GM21423 (cell line): ENCODE results near the gene BFSP1.

Source experiments
- ATAC-seq: cut with Tn5 transposase; IDR thresholded peaks from one replicate; pipeline ENCODE4 v1.9.1; 2021; ENCODE audit warnings: mild to moderate bottlenecking, moderate library complexity; ENCODE audit not compliant: unreplicated experiment

Gene BFSP1

DNA sequence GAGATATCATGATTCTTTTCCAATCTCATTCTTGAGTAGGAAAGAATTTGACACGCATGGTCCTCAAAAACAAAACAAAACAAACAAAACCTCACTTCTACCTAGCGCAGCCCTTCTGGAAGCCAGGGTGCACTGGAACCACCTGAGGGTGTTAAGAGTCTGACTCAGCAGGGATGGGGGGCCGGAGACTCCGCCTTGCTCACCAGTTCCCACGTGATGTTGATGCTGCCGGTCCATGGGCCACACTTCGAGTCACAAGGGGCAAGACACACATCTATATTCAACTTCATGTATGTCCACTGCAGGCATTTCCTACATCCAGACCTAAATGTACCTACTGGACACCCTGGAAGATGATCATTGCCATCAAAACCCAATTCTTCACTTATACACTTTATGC lies 30.4 kb downstream of the BFSP1 start:
- ATAC-seq: no peak

DNA sequence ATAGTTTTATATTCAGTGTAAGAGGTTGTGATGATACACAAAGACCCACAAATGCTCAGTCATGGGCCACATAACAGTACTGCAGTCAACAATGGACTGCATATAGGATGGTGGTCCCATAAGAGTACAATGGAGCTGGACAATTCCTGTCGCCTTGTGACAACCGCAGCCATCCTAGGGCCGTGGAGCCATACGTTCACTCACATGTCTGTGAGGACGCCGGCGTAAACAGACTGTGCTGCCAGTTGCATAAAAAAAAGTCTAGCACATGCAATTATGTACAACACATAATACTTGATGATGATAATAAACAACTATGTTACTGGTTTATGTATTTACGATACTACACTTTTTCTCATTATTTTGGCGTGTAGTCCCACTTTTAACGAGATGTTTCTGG lies 30.9 kb downstream of the BFSP1 start:
- ATAC-seq: no peak

DNA sequence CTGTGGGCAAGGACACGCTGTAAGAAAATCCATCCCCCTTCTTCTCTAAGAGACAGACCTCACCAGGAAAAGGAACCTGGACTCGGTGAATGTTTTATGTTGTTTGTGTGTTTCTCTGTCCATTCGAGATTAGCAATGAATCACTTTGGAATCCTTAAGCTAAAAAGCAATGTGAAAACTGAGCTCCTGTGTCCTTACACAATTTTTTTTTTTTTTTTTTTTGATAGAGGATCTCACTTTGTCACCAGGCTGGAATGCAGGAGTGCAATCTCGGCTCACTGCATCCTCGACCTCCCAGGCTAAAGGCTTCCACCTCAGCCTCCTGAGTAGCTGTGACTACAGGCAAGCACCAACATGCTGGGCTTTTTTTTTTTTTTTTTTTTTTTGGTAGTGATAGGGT lies 32.1 kb downstream of the BFSP1 start:
- no peak for ATAC-seq

DNA sequence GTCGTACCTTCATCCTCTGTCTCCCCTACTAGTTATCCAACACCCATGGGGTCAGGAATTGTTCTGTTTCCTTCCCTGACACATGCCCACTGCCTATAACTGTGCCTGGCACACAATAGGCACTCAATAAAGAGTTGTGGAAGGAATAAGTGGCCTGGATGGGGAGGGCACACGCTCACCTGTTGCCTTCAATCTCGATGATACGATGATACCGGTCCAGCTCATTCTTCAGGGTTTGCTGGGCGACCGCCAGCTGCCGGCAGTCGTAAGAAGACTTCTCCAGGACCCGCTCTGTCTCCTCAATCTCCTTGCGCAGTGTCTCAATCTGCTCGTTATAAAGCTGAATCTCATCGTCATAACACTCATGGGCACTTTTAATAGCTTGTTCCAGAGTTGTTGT lies 32.5 kb downstream of the BFSP1 start:
- no peak for ATAC-seq

DNA sequence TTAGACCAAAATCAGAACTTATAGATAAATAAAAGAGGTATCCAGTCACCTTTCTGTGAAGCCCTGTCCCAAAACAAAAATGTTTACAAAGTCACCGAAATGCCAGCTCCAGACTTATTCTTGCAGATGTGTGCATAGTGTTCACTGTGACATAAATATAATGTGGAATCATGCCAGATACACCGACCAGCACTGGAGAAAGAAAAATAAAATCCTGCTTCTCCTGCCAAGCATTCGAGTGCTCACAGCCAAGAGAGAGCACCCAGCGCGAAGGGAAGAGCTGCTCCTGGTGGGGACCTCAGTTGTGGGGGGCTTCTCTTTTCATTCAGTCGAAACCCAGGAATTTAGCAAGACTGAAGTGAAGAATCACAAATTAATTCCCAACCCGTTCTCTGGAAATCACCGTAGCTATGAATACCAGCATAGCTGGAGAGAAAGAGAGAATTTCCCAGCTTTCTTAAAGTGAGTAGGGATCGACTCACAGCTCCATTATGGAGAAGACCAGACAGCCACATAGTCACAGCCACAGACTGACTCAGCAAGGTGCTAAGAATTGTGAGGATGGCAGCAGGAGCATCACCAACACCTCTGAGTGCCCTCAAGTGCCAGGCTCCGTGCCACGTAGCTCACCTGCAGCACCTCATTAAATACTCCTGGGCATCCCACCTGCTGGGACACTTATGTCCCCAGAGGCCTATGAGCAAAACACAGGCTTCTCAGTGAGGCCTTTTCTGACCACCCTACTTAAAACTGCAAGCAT lies 33.2 kb downstream of the BFSP1 start:
- ATAC-seq: no peak

DNA sequence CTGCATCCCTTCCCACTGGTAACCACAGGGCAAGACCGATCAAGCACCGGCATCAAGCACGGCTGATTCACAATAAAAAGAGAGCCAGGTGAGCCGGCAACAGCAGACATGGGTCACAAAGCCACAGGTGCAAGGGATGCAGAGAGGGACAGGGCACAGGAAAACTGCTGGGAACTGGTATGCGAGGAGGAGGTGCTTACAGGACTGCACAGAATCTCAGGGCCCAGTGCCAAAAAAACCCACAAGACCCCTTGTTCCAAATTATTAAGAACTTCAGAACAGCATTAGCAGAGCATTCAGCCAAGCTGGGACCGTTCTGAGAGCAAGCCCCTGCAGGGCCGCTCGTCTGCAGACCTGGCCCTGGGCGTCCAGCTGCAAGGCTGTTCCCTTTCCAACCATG lies 35.4 kb downstream of the BFSP1 start:
- ATAC-seq: no peak

DNA sequence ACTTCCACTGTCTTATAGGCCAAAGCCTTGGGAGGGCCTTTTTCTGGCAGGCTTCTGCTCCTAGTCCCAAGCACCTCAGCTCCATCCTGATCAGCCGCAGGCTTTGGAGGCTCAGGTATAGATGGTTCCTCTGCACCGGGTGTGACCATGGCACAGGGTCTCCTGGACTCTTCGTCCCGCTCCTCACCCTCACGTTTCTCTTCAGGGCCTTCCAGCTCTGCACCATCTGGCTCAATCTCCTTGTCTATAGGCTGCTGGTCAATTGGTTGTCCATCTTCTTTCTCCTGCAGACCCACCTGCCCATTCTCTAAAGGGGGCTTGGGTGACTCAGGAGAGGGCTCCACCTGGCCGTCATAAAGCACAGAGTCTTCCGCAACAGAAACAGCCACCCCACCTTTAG lies 37.0 kb downstream of the BFSP1 start:
- ATAC-seq: no peak

DNA sequence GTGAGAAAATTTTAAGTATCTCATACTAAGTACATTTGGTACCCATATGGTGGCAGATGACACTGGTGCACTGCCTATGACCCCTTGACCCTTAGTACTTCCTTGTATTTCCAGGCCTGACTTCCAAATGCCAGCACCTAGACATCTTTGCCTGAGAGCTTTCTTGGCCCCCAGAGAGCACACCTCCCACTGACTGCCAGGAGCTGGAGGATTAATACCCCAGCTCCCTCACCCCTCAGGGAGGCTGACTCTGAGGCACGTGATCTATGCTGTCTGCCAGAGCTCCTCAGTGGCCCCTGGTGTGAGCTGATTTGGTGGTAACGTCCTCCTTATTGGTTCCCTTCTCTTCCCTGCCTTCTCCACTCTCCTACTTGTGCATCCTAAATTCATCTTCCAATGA lies 38.0 kb downstream of the BFSP1 start:
- ATAC-seq: no peak

DNA sequence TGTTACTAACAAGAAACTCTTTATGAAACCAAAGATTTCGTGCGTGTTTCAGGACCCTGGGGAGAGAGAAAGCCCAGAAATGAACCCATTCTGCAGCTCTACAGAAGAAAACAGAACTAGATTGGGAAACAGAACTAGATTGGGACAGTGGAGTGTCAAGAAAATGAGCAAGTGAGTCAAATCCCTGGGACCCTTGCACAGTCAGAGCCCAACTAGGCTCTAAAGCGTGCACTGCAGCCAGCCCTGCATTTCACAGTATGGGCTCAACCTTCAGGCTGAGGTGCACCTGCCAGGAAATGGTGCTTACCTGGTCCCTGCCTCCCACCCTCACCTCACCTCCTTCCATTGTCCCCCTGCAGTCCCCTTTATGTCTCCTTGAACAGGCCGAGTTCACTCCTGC lies 39.7 kb downstream of the BFSP1 start:
- no peak for ATAC-seq

DNA sequence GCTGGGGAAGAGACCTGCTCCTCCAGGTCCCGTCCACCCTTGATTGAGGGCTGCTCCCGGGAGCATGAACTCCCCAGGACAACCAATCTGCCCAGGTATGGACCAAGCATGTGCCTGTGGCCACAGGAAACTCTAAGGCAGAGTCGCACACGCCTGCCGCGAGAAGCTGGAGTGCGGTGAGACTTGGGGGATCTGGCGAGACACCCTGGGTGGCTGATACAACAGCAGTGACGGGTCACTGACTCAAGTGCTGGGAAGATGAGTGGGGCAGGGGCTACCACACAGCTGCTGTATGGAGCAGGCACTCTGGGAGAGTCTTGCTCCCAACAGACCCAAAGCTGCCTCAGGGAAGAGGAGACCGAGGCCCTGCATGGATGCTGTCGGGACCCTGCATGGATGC lies 40.1 kb downstream of the BFSP1 start:
- ATAC-seq: no peak

DNA sequence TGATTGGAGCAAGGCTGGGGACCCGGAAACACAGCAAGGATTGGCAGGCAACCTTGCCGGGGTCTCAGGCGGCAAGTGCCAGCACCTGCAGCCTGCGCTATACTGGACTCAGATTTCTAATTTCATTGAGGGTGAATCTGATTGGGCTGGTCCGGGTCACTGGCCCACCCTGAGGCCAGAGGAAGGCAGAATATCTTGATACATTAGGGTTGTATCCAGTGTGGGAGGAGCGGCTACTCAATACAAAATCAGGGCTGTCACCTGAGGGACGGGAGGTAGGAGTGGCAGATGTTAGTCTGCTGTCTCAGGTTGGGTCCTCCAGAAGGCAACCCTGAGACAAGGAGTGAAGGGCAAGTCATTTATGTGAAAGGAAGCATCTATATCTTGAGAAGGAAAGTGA lies 40.7 kb downstream of the BFSP1 start:
- ATAC-seq: no peak

DNA sequence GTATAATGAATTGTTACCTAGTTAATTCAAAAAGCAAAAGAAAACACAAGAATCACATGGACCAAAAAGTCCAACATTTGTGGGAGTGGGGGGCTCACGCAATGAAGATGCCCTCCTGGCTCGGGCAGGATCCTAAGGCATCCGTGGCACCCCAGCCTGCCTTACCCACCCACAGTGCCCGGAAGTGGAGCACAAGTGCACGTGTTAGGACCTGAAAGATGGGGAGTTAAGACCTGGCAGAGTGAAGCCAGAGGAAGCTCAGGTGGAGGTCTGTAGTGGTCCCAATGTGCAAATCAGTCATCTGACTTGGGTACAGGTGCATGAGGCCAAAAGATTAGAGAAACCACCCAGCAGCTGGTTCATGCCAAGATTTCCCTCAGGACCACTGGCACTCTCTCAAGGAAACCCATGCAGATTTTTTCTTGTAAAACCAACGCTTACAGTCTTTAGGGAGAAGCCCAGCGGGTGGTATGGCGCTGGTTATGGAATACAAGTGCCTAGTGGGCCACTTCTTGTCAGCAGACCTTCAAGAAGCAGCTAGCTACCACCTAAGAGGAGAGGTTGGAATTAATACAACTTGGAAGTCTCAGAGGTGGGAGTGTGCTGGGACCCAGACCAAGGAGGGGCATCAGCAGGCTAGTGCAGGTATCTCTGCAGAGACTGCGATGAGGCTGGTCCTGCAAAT lies 42.1 kb downstream of the BFSP1 start:
- no peak for ATAC-seq

DNA sequence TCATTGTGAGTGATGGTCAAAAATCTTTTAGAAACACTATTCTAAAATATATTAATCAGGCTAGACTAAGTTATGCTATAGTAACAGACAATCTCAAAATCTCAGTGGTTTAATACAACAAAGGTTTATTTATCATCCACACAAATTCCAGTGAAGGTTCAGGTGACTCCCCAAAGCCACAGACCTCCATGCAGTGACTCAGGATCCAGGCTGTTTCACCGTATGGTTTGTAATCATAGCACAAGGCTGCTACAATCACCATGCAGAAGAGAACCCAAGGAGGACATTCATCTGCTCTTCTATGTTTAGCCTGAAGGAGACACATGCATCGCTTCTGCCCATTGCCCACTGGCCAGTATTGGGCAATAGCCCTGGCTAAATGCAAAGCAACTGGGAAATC lies 46.2 kb downstream of the BFSP1 start:
- no peak for ATAC-seq

DNA sequence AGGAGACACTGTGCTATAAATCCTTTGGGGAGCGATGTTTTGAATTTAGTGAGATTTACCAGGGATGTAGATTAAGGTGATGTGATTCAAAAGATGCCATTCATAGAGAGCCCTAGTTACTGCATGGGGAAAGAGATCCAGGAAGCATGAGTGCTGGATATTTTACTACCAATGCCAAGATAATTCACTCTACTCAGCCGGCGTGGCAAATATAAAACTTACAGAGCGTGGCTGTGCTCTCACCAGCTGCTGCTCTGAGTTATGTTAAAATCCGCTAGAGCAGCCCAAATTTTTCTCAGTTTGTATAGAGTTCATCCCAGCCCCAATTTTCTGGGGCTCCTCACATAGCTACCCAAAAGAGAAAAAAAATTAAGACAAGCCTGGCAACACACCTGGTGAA lies 48.6 kb downstream of the BFSP1 start:
- no peak for ATAC-seq

DNA sequence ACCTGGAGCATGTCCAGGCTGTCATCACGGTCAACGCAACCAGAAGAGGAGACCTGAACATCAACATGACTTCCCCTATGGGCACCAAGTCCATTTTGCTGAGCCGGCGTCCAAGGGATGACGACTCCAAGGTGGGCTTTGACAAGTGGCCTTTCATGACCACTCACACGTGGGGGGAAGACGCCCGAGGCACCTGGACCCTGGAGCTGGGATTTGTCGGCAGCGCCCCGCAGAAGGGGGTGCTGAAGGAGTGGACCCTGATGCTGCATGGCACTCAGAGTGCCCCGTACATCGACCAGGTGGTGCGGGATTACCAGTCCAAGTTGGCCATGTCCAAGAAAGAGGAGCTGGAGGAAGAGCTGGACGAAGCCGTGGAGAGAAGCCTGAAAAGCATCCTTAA lies 49.5 kb downstream of the BFSP1 start:
- no peak for ATAC-seq

DNA sequence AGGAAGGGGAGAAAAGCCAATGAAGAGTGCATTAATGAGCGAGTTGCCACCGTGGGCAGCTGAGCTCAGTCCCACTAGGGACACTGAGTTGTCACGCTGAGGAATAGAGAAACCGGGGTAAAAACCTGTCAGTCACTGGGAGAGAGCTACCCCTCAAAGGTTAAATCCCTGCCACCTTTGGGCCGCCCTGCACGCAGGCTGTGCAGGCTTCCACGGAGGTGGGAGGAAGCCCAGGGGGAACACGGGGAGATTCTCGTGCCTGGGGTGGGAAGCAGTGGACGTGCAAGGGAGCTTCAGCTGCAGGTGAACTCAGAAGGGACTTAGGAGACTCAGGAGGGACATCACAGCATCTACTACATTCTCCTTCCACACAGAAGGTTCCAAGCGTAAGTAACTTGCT lies 50.5 kb downstream of the BFSP1 start:
- no peak for ATAC-seq

DNA sequence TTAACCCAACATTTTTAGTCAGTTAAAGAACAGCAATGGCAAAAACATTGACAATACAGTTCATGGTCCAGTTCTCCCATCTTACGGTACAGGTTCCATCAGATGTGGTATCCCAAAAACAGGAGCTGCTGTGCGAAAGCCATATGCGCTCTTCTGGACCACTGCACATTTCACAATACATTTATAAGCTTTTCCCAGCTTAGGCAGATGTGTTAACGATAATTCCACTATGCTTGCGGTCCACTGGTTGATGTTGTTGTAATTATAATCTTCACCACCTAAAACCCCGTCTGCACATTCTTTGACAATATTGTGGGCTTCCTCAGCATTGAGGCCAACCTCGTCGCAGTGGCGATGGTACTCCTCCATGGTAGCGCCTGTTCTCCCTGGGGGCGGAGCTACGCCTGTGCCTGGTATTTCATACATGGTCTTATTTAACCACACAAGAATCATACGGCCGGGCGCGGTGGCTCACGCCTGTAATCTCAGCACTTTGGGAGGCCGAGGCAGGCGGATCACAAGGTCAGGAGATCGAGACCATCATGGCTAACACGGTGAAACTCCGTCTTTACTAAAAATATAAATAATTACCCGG lies 52.0 kb downstream of the BFSP1 start:
- ATAC-seq: no peak

DNA sequence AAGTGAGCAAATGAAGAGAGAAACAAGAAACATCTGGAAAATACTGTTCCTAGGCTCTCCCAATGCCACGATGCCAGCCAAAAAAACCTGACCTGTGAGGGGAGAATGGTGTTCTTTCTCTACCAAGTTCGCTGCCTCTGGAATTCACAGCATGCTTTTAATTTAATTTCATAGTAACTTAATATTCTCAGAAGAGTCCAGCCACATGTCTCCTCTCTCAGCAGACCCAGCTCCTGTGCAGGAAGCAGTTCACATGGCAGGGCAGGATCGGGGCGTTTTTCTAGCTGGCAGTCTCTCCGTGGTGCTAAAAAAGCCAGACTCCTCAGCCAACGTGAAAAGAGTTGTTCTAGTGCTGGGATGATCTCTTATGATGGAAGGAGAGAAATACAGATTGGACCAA lies 57.5 kb downstream of the BFSP1 start:
- no peak for ATAC-seq

DNA sequence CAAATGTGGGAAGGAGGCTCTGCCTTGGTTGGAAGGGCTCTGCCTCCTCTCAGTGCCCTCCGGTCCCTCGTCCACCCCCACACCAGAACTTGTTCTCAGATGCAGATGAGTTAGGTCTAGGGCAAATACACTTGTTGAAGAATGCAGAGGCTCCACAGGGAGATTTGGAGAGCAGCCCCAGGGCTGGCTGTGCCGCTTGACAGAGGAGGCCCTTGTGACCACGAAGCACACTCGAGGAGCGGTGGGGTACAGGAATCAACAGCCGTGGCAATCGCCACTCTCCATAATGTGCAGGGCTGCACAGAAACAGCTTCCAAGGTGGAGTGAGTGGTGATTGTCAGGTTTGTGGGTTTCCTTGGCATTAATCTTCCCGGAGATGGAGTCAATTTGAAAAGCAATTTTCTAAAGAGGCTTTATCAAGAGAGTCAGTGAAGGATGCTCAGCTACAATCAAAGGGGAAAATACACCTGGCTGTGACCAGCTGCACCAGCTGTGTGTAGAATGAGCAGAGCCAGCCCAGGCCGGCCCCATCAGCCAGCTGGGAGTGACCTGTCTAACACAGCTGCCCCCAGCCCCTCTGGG lies 59.5 kb downstream of the BFSP1 start:
- ATAC-seq: no peak

DNA sequence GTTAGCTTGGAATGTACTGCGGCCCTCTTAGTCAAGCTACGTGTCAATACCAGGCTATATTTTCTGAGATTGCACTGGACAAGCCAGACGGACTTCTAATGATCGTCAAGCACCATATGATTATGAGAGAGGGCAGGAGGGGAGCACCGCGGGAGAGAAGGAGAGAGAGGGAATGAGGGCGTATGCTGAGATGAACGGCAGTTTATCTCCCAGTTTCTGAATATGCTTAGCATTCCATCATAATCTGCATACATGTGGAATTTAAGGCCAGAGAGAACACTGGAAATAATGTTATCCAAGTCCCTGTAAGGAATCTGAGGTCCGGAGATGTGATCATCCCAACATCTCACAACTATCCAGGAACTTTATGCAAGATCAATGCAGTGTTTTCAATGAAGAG lies 60.2 kb downstream of the BFSP1 start:
- no peak for ATAC-seq

DNA sequence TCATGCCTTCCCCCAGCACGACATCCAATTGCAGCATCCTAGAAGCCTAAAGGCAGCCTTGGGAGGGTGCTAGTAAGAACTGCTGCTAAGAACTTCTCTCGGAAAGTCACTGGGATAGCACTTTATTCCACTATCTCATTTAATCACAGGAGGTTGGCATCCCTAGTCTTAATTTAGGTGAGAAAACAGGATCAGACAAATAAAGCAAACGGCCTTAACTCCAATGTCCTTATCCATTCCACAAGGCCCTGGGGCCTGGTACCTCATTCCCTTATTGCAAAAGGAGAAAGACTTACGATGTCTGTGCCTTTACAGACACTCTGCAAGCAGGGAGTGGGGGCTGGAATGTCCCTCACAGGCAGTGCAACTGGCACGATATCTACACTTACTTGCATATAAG lies 60.7 kb downstream of the BFSP1 start:
- ATAC-seq: no peak
